GM12864 (cell line): ENCODE data around the gene CDK15.

ENCODE experiments used
- DNase-seq: peaks from one replicate; pipeline ENCODE4 v3.0.0-alpha.2; 2011; ENCODE audit warnings: low read depth
- H3K4me3 ChIP-seq: 2 replicates; pipeline ENCODE4 v1.5.1; 2011; ENCODE audit warnings: mild to moderate bottlenecking, low read depth, low read length, control low read depth
- TF ChIP-seq, protein P1 (sequence below): IDR thresholded peaks from 2 replicates; pipeline ENCODE4 v1.5.1; 2011; ENCODE audit warnings: low read depth, mild to moderate bottlenecking, moderate library complexity, low read length, control low read depth, inconsistent platforms; ENCODE audit errors: missing control alignments

The CDK15 gene

DNA sequence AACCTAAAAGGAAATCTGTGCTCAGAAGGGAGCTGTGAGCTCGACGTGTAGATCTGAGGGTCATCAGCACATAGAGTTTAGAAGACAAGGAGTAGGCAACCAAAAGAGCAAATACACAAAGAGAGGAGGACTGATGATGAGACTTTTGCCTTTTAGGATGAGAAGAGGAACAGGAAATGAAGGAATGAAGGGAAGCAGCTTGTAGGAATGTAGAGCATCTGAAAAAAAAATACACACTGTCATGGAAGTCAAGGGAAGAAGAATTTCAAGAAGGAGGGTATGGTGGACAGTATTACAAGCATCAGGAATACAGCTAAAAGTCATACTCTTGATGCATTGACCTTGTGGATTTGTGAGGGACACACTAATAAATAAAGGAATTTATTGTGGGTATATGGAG, 21.9 kb downstream of the CDK15 start:
- DNase-seq: no peak
- H3K4me3 ChIP-seq: no peak overlapping the region
- TF ChIP-seq, protein P1, sequence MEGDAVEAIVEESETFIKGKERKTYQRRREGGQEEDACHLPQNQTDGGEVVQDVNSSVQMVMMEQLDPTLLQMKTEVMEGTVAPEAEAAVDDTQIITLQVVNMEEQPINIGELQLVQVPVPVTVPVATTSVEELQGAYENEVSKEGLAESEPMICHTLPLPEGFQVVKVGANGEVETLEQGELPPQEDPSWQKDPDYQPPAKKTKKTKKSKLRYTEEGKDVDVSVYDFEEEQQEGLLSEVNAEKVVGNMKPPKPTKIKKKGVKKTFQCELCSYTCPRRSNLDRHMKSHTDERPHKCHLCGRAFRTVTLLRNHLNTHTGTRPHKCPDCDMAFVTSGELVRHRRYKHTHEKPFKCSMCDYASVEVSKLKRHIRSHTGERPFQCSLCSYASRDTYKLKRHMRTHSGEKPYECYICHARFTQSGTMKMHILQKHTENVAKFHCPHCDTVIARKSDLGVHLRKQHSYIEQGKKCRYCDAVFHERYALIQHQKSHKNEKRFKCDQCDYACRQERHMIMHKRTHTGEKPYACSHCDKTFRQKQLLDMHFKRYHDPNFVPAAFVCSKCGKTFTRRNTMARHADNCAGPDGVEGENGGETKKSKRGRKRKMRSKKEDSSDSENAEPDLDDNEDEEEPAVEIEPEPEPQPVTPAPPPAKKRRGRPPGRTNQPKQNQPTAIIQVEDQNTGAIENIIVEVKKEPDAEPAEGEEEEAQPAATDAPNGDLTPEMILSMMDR: no peak

DNA sequence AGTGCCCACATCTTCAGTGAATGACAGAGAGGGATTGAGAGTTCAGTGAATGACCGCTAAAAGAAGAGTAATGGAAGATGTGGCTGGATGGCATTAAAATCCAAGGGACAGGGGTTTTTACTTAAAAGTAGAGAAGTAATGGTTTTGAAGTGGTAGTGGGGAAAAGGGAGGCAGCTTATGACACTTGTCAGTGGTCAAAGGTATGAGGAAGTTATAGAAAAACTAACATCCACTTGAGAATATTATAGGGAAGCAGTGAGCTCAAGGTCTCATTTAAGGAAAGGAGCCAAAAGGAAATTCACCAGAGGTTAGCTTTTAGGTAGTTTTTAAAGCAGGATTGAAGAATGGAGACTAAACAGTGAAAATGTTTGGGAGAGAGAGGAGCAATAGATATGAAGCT, 24.3 kb downstream of the CDK15 start:
- TF ChIP-seq, protein P1: no peak
- DNase-seq: no peak
- no peak overlapping the region for H3K4me3 ChIP-seq

DNA sequence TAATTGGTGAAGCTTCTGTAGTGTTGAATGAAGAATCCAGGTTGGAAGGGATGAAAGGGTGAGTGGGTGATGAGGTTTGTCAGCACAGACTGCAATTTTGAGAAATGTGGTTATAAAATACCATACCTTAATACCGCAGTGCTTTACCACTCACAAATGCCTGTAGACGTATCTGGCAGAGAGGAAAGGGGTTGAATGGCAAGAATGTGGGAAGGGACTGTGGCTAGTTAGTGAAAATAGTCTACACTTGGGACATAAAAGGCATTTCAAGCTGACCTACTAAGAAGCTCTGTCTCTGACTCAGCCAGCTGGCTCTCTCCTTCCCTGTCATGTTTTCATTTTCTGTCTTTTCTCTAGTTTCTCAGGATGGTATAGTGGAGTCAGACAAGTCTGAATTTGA, 25.1 kb downstream of the CDK15 start:
- no peak for DNase-seq
- H3K4me3 ChIP-seq: no peak overlapping the region
- TF ChIP-seq, protein P1: no peak

DNA sequence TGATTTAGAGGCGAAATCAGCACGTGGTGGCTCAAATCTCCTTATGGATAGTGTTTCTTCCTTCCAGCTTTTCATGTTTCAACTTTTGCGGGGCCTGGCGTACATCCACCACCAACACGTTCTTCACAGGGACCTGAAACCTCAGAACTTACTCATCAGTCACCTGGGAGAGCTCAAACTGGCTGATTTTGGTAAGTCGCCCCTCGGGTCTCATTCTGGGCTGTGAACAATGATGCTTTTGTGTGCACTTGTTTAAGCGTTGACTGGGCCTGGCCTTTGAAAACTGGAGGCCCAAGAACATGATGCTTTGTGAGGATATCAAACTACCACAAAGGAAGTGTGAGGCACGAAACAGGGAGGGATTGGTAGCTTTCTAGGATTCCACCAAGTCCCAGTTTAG, 27.4 kb downstream of the CDK15 start:
- H3K4me3 ChIP-seq: no peak overlapping the region
- TF ChIP-seq, protein P1: no peak
- DNase-seq: no peak

DNA sequence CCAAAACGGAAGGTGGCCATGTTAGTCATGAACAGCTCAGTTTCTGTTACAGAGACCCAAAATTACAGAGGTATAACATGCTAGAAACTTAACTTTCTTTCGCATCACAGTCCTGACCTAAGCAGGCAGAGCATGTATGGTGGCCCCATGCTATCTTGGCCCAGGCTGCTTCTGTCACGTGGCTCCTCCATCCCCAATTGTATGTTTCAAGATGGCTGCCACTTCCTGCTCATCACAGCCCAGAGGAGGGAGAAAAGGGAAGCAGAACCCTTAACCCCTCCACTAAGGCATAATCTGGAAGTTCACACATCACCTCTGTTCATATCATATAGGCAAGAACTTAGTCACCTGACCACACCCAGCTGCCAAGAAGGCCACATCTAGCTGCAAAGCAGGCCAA, 28.7 kb downstream of the CDK15 start:
- TF ChIP-seq, protein P1: no peak
- DNase-seq: no peak
- H3K4me3 ChIP-seq: no peak overlapping the region

DNA sequence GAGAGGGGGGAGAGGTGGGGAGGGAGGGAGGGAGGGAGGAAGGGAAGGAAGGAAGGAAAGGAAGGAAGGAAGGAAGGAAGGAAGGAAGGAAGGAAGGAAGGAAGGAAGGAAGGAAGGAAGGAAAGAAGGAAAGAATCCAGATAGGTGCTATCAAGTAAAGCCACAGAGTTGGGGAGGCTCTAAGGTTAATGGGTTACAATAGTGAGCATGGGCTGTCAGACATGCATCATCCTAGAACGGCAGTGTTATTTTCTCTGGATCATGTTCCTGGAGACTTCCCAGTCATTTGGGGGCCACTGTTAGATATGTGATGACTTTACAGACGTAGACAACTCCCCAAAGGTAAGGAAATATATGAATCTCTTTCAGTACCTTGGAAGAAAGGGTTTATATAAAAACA, 31.1 kb downstream of the CDK15 start:
- no peak for DNase-seq
- H3K4me3 ChIP-seq: no peak overlapping the region
- TF ChIP-seq, protein P1: no peak

DNA sequence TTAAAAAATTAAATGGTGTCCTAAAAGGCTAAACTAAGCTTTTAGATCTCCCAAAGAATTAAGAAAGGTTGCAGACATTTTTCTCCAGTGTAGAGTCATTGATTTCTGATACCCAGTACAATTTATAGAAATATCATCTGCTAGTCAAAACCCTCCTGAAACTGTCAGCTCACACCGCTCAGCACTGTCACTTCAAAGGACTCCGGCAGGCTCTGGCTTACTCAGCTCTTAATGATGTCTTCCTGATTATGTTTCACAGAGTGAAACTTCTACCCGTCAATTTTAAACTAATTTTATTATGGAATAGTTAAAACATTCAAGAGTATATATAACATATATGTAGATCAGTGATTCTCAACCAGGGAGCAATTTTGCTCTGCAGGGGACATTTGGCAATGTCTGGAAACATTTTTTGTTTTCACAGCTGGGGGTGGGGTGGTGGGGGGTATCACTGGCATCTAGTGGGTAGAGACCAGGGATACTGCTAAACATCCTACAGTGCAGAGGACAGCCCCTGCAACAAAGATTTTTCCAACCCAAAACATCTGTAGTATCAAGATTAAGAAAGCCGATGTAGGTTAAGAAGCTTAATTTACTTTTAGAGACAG, 31.6 kb downstream of the CDK15 start:
- no peak overlapping the region for H3K4me3 ChIP-seq
- TF ChIP-seq, protein P1: no peak
- DNase-seq: no peak
